HG02678 (cell line): ENCODE results near the gene TRAF3IP1.
"Not testable (repeated sequence)": the region's sequence is repeated elsewhere in the genome, so short reads cannot be mapped to it uniquely, and the experiment has no call there.

Source experiments
- ATAC-seq: cut with Tn5 transposase; IDR thresholded peaks from one replicate; pipeline ENCODE4 v1.9.1; 2021; ENCODE audit warnings: mild to moderate bottlenecking, moderate library complexity; ENCODE audit not compliant: unreplicated experiment

The TRAF3IP1 gene

DNA sequence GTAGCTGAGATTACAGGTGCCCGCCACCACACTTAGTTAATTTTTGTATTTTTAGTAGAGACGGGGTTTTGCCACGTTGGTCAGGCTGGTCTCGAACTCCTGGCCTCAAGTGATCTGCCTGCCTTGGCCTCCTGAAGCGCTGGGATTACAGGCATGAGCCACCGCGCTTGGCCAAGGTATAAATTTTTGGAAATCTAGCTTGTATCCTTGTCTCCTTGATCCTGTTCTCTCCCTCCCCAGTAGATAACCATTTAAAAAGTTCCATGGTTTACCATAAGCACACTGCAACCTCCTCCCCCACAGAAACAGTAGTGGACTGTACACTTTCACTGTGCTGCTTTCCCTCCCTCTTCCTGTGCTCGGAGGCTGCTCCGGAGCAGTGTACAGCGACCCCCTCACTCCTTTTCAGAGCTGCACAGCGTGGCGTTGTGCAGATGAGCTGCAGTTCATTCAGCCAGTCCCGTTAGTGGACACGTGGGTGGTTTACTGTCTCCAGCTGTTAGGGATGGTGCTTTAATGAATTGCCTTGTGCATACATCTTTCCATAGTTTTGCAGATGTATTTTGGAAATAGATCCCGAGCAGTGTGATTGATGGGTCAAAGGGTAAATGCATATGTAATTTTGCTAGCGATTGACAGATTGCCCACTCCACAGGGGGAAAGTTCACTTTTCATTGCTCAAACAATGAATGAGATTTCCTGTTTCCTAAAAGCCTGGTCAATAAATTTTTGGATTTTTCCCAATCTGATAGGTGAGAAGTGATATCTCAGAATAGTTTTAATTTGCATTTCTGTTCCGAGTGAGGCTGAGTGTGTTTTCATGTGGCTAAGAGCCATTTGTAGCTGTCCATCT is 121.2 kb downstream of the TRAF3IP1 start:
- ATAC-seq: no peak

DNA sequence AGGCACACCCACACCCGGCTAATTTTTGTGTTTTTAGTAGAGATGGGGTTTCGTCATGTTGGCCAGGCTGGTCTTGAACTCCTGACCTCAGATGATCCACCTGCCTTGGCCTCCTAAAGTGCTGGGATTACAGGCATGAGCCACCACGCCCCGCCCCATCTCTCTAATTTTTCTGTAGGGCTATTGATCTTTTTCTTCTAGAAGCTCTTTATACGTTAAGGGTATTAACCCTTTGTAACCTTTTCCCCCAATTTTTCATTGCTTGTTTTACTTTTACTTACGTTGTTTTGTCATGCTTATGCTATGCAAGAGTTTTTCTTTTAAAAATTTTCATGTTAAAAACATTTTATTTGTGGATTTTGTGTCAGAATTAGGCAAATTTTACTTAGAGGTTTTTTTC is 121.9 kb downstream of the TRAF3IP1 start:
- ATAC-seq: not testable (repeated sequence)

DNA sequence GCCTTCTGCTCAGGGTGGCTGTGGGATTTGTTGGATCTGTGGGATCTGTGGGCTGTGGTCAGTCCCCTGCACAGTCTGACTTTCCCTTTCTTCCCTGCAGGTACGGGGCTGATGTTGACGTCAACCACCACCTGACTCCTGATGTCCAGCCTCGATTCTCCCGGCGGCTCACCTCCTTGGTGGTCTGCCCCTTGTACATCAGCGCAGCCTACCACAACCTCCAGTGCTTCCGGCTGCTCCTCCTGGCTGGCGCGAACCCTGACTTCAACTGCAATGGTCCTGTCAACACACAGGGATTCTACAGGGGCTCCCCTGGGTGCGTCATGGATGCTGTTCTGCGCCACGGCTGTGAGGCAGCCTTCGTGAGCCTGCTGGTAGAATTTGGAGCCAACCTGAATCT is 123.9 kb downstream of the TRAF3IP1 start:
- no peak for ATAC-seq

DNA sequence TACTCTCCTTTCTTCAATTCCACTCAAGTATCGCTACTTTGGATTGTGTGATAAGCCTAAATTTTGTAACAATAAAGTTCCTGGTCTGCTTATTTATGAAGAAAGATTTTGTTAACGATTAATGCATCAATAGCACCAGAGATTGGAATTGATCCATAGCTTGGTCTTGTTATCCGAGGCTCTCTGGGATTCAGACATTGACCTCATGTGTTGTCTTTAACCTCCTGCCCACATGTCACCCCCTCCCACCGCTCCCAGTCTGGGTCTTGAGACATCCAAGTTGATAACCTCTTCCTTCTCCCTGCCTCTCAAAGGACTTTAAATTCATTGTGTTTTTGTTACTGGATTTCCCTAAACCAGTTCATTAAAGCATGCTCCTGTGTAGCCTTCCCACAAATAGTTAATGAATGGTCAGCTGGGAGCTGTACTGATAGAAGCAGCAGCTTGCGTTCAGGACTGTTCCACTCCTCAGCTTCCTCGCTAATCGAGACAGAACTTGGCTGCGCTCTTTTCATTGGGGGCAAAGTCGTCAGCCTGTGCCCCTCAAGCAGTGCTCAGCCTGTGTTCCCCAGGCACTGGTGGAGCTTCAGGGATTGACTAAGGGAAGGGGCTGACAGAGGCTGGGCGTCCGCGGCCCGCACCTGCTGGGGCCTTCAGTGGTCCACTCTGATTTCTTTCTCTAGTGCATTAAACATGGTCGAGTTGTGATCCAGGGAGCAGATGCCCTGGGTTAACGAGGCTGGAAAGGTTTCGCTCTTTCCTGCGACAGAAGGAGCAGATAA is 125.3 kb downstream of the TRAF3IP1 start:
- ATAC-seq: no peak

DNA sequence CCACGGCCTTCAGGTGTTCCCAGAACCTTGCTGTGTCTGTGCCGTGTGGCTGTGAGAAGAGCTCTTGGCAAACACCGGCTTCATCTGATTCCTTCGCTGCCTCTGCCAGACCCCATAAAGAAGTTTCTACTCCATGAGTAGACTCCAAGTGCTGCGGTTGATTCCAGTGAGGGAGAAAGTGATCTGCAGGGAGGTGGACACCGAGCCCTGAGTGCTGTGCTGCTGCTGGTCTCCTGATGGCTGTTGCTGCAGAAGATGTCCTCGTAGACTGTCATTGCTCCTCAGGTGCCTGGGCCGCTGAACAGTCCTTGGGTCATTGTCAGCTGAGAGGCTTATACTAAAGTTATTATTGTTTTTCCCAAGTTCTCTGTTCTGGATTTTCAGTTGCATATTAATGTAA is 126.1 kb downstream of the TRAF3IP1 start:
- ATAC-seq: no peak

DNA sequence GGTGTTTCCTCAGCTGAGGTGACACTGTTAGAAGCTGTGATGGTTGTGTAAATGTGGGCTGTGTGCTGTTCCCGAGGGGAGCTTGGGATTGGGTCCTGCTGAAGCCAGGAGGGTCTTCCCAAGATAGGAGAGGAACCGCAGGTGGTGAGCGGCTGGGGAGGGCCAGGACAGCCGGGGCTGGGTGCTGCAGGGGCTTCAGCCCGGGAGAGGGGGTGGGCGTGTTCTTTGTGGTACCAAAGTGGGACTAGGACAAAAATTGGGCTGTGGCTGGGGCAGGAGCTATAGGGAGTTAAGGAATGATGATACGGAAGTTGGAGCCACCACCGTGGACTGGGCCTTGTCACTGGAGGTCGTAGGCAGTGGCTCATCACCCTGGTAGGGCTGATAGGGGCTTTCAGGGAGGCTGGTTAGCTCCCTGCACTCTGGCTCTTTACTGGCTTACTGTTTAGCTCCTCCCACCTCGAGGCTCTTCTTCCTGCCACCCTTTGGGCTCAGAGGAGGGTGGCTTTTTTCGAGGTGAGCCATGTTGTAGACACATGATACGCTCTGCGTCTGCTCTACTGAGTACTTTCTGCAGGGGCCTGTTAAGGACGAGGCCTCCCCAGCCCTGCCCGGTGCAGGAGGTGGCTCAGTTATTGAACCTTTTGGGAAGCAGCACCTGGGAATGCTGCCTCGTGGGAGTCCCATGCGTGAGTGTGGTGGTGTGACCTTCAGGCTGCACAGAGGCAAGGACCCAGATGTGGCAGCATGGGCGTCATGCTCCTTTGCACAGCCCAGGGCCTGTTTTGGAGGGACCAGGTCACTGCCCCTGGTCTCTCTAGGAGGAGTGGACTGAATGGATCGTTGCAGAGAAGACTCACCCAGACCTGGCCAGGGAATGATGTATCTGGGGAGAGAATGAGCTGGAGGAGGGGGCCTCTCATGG is 128.0 kb downstream of the TRAF3IP1 start:
- ATAC-seq: no peak

DNA sequence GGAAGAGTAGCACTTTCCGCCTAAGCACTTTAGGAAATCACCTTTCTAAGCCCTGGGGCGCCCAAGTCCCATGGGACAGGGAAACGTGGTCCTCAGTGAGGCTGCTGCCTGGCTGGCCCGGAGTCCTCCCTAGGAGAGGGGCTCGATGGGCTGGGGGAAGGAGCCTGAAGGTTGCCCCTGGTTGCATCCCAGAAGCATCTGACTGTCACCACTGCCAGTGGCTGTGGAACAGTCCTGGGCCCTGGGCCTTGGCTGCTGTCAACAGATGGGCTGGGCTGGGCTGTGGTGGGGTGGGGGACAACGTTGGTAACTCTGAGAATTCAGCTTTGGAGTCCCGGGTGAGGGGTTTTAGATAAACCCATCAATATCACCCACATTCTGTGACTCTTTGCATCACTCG is 128.9 kb downstream of the TRAF3IP1 start:
- ATAC-seq: no peak

DNA sequence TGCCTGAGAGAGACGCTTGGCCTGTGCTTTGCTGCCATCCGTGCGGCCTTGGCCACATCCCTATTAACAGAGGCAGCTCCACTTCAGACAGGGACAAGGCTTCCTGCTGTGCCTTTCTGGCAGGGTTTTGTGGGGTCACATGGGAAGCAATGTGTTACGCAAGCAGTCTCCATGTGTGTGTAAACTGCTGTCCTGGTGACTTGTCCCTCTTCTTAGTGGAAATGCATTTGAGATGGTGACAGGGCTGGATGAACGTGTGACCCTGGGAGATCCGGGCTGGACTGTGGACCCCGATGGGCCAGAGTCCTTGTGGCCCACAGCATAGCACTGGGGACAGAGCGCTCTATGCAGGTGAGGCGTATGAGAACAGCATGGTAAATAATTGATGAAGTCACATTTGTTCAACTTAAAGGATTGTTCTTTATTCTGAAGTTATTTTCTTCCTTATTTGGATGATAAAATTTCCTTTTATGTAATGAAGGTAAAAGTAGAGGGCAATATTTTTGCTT is 129.6 kb downstream of the TRAF3IP1 start:
- ATAC-seq: no peak

DNA sequence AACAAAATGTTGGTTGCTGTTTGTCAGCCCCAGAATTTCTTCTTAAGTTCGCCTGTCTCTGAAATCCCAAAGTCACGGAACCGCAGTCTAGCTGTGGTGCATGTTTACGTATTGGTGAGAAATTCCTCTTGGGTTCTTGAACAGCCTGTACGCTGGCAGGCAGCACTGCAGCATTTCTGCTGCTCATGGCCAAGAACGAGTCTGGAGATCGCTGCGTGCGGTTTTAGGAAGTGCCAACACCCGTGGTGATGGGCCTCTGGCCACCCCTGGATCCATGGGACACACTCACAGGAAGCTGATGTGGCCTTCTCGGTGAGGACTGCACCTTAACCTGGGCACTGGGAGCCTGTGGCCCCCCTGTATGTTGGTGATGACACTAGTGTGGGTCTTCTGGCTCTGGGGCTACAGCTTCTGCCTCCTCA is 130.1 kb downstream of the TRAF3IP1 start:
- ATAC-seq: no peak
